Lung (tissue), 12 donors: Measurements from ENCODE around the gene PYGL. TPM values are rescaled to one million over a fixed set of nuclear protein-coding genes. Genes with fewer than 3 reads are reported as not detected.
"Not testable (repeated sequence)": the region's sequence is repeated elsewhere in the genome, so short reads cannot be mapped to it uniquely, and the experiment has no call there.

Experiments used
- ATAC-seq: fragments of 200-7000 bp; cut with Tn5 transposase; one replicate; pipeline ENCODE4 v1.9.1; 2020; ENCODE audit warnings: moderate number of reproducible peaks; ENCODE audit not compliant: insufficient read depth, low FRiP score
- DNase-seq, 3 donors: peaks; one replicate each; pipeline ENCODE4 v3.0.0-alpha.2; 2013 to 2017
- H3K27ac ChIP-seq, 2 donors: one replicate each; pipeline ENCODE4 v1.5.1; 2013; ENCODE audit warnings: mild to moderate bottlenecking in 2 of 2, moderate library complexity in 2 of 2, control low read depth in 1 of 2, inconsistent platforms in 1 of 2, low read depth in 1 of 2, low read length in 1 of 2
- H3K27me3 ChIP-seq, 3 donors: one replicate each; pipeline ENCODE4 v1.5.1; 2013; ENCODE audit warnings: low read length in 2 of 3; ENCODE audit not compliant: control insufficient read depth in 3 of 3, insufficient read depth in 3 of 3
- H3K36me3 ChIP-seq, 4 donors: one replicate each; pipeline ENCODE4 v1.5.1; 2013; ENCODE audit warnings: low read length in 4 of 4, mild to moderate bottlenecking in 1 of 4, moderate library complexity in 1 of 4; ENCODE audit not compliant: control insufficient read depth in 4 of 4, insufficient read depth in 4 of 4
- H3K4me1 ChIP-seq, 5 donors: one replicate each; pipeline ENCODE4 v1.5.1; 2013; ENCODE audit warnings: low read length in 5 of 5, mild to moderate bottlenecking in 2 of 5, moderate library complexity in 1 of 5; ENCODE audit not compliant: control insufficient read depth in 5 of 5, insufficient read depth in 5 of 5
- H3K4me3 ChIP-seq: one replicate; pipeline ENCODE4 v1.5.1; 2013; ENCODE audit warnings: mild to moderate bottlenecking, control low read depth, moderate library complexity
- H3K9ac ChIP-seq, 2 donors: one replicate each; pipeline ENCODE4 v1.5.1; 2013; ENCODE audit warnings: low read length in 2 of 2, control low read depth in 1 of 2; ENCODE audit not compliant: insufficient read depth in 1 of 2
- H3K9me3 ChIP-seq, 4 donors: one replicate each; pipeline ENCODE4 v1.5.1; 2013; ENCODE audit warnings: low read length in 3 of 4, mild to moderate bottlenecking in 1 of 4, moderate library complexity in 1 of 4; ENCODE audit not compliant: control insufficient read depth in 4 of 4, insufficient read depth in 3 of 4
- CTCF ChIP-seq: IDR thresholded peaks from 2 replicates; pipeline ENCODE4 v1.5.1; 2012; ENCODE audit warnings: mild to moderate bottlenecking; ENCODE audit errors: control extremely low read depth, extremely low read depth
- WGBS, 2 donors: extraction: QIAGEN DNeasy Blood & Tissue Kit; methylation state at CpG; one replicate each; pipeline ENCODE4 v1.1.7; 2013; 5-methylcytosine and 5-hydroxymethylcytosine counted together
- polyA plus RNA-seq, 2 donors: library from polyadenylated mRNA; stranded (reverse); fragments of 200-250 nt; gene quantifications; one replicate each; pipeline ENCODE4 v1.2.1, GENCODE V29; 2013
- total RNA-seq, 2 donors: library from RNA; depleted of rRNA in 1 of 2; stranded (reverse); fragments of >200 nt in 1 of 2; gene quantifications; one replicate each; pipeline ENCODE4 v1.2.1, GENCODE V29; 2014 to 2021
- donor health status: control.
- donor health status: control.
- donor health status: Bipolar disorder and iron deficiency.
- donor health status: healthy.
- donor health status: DM: yes; HTN: yes; CAD: no.

The PYGL gene
- total and polyA plus RNA-seq, 4 donors = 18.7 to 85.4 (median 45.3) TPM

DNA sequence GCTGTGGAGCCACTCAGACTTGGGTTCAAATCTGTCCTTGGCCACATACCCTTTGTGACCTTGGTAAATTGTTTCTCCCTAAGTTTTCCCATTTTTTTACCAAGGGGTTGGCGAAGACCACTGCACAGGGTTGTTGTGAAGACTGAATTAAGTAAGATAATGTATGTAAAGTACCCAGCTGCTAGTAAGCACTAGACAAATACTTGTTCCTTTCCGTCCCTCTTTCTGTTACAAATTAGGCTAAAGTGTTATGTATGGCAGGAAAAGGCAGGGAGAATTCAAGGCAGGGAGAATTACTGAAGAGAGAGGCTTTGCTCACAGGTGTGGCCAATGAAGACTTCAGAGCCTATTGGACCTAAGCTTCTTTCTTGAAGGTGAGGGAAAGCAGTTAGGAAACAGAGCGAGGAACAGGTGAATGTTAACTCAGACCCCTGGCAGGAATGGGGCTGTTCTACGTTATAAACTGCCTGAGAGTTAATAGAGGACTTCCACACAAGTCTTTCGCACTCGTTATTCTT lies 46.6 kb downstream of the PYGL start:
- TF ChIP-seq CTCF = no peak
- Histone ChIP-seq H3K4me3 (no peak overlapping the region), H3K27ac (no peak overlapping the region), H3K9ac (no peak overlapping the region), H3K9me3 (no peaks in the 10 kb centered on the region), H3K4me1 (no peaks in the 10 kb centered on the region), H3K36me3 (no peaks in the 10 kb centered on the region), H3K27me3 (no peaks in the 10 kb centered on the region)
- DNase-seq (no peak), ATAC-seq (no peak)
- WGBS, 2 donors = 94 to 96% methylated on average over 6 of the region's 6 CpGs

- H3K4me1 ChIP-seq, H3K36me3 ChIP-seq, H3K9ac ChIP-seq, H3K4me3 ChIP-seq, ATAC-seq, H3K27ac ChIP-seq, DNase-seq, H3K27me3 ChIP-seq, H3K9me3 ChIP-seq: not testable (repeated sequence)
- 88 to 100% methylated on average over 1 of the region's 1 CpG for WGBS, 2 donors
Measured at GRCh38 chr14:50897005-50897404, 47.3 kb downstream of the PYGL start.

DNA sequence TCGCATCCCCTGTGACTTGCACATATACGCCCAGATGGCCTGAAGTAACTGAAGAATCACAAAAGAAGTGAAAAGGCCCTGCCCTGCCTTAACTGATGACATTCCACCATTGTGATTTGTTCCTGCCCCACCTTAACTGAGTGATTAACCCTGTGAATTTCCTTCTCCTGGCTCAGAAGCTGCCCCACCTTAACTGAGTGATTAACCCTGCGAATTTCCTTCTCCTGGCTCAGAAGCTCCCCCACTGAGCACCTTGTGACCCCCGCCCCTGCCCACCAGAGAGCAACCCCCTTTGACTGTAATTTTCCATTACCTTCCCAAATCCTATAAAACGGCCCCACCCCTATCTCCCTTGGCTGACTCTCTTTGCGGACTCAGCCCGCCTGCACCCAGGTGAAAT lies 47.9 kb downstream of the PYGL start:
- DNase-seq, H3K9ac ChIP-seq, H3K36me3 ChIP-seq, H3K9me3 ChIP-seq, H3K27ac ChIP-seq, H3K4me1 ChIP-seq, H3K4me3 ChIP-seq, ATAC-seq, H3K27me3 ChIP-seq: not testable (repeated sequence)
- WGBS, 2 donors = 93 to 94% methylated on average over 5 of the region's 7 CpGs

- no peak overlapping the region for H3K9ac ChIP-seq
- no peaks in the 10 kb centered on the region for H3K36me3 ChIP-seq
- no peaks in the 10 kb centered on the region for H3K27me3 ChIP-seq
- DNase-seq = no peak
- ATAC-seq = no peak
- no peak overlapping the region for H3K27ac ChIP-seq
- 78 to 83% methylated on average over 5 of the region's 5 CpGs for WGBS, 2 donors
- no peak for TF ChIP-seq CTCF
- H3K9me3 ChIP-seq = no peaks in the 10 kb centered on the region
- H3K4me3 ChIP-seq = no peak overlapping the region
- no peaks in the 10 kb centered on the region for H3K4me1 ChIP-seq
Measured at GRCh38 chr14:50892255-50892654, 52.0 kb downstream of the PYGL start.

DNA sequence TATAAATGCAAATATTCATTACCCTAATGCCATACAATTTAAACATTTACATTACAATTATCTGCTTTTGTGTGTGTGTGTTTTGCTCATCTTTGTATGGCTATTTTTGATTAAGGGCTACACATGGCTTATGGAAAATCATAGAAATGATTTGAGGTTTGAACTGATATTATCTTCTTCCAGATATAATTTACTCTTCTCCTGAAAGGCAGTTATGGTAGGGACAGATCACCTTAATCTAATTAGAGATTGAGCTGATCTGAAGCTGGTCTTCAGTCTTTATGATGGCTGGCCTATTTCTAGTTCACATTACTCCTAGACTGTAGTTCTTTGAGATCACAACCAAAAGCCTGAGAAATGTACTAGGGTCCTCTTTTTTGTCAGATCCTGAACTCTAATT lies 56.8 kb downstream of the PYGL start:
- DNase-seq = no peak
- H3K36me3 ChIP-seq = no peaks in the 10 kb centered on the region
- no peaks in the 10 kb centered on the region for H3K4me1 ChIP-seq
- no peak overlapping the region for H3K9ac ChIP-seq
- ATAC-seq = no peak
- H3K27ac ChIP-seq = no peak overlapping the region
- H3K27me3 ChIP-seq = peaks cover 0 to 5% (median 3%) of the 10 kb centered on the region in 3 donors
- no peak for TF ChIP-seq CTCF
- peaks cover 0 to 3% (median 0%) of the 10 kb centered on the region in 4 donors for H3K9me3 ChIP-seq
- no peak overlapping the region for H3K4me3 ChIP-seq
